GM23248 (cell line): Measurements from ENCODE around the gene SMIM44. TPM values are rescaled to one million over a fixed set of nuclear protein-coding genes. Genes with fewer than 3 reads are reported as not detected.

Source experiments
- DNase-seq: peaks from one replicate; pipeline ENCODE4 v3.0.0-alpha.2; 2015
- H2AFZ ChIP-seq: fragments of 200-600 bp; sonication (generic); 2 replicates; pipeline ENCODE4 v1.6.1; 2016; ENCODE audit warnings: antibody characterized with exemption
- H3F3A ChIP-seq: fragments of 200-600 bp; sonication (generic); 2 replicates; pipeline ENCODE4 v1.6.1; 2016; ENCODE audit warnings: mild to moderate bottlenecking, antibody characterized with exemption, mixed run types; ENCODE audit not compliant: insufficient read depth
- H3K27ac ChIP-seq: fragments of 200-600 bp; sonication (generic); 2 replicates; pipeline ENCODE4 v1.5.1; 2016; ENCODE audit warnings: mild to moderate bottlenecking
- H3K27me3 ChIP-seq: fragments of 200-600 bp; sonication (generic); replicated peaks from 2 replicates; pipeline ENCODE4 v1.6.1; 2016; ENCODE audit warnings: mild to moderate bottlenecking; ENCODE audit not compliant: insufficient read depth
- H3K36me3 ChIP-seq: fragments of 200-600 bp; sonication (generic); 2 replicates; pipeline ENCODE4 v1.6.1; 2016; ENCODE audit warnings: low read depth, mild to moderate bottlenecking
- H3K4me1 ChIP-seq: fragments of 200-600 bp; sonication (generic); 2 replicates; pipeline ENCODE4 v1.6.1; 2016; ENCODE audit warnings: mild to moderate bottlenecking; ENCODE audit not compliant: insufficient read depth
- H3K4me2 ChIP-seq: fragments of 200-600 bp; sonication (generic); one replicate; pipeline ENCODE4 v1.6.1; 2016; ENCODE audit warnings: mild to moderate bottlenecking; ENCODE audit not compliant: unreplicated experiment
- H3K4me3 ChIP-seq: fragments of 200-600 bp; sonication (generic); 2 replicates; pipeline ENCODE4 v1.5.1; 2016; ENCODE audit warnings: mild to moderate bottlenecking
- H3K79me2 ChIP-seq: fragments of 200-600 bp; sonication (generic); 2 replicates; pipeline ENCODE4 v1.6.1; 2016; ENCODE audit warnings: mild to moderate bottlenecking; ENCODE audit not compliant: insufficient read depth
- H3K9ac ChIP-seq: fragments of 200-600 bp; sonication (generic); 2 replicates; pipeline ENCODE4 v1.6.1; 2016; ENCODE audit warnings: mild to moderate bottlenecking
- H3K9me2 ChIP-seq: fragments of 200-600 bp; sonication (generic); 2 replicates; pipeline ENCODE4 v1.6.1; 2016; ENCODE audit warnings: mixed run types, mild to moderate bottlenecking, moderate library complexity; ENCODE audit not compliant: insufficient read depth
- H3K9me3 ChIP-seq: fragments of 200-600 bp; sonication (generic); one replicate; pipeline ENCODE4 v1.6.1; 2017; ENCODE audit warnings: low read depth
- H4K20me1 ChIP-seq: fragments of 200-600 bp; sonication (generic); 2 replicates; pipeline ENCODE4 v1.6.0; 2016; ENCODE audit not compliant: insufficient read depth
- EZH2 ChIP-seq: fragments of 200-600 bp; sonication (generic); IDR thresholded peaks from 2 replicates; pipeline ENCODE4 v1.6.1; 2018; ENCODE audit warnings: antibody characterized with exemption, mild to moderate bottlenecking; ENCODE audit not compliant: insufficient read depth, poor library complexity, severe bottlenecking
- EZH2phosphoT487 ChIP-seq: fragments of 200-600 bp; sonication (generic); IDR thresholded peaks from 2 replicates; pipeline ENCODE4 v1.6.1; 2018; ENCODE audit warnings: antibody characterized with exemption, moderate library complexity, mild to moderate bottlenecking, low read depth; ENCODE audit not compliant: insufficient read depth
- WGBS, 2 experiments: methylation state at CpG; one replicate each; pipeline ENCODE4 v1.1.6; 2015 to 2017; ENCODE audit warnings: low lambda C conversion rate in 2 of 2, low coverage in 1 of 2; ENCODE audit errors: missing lambda C conversion rate in 2 of 2; 5-methylcytosine and 5-hydroxymethylcytosine counted together
- in situ Hi-C: fragments of 300-500 bp; cut with MboI; formaldehyde crosslinking; loops from 2 replicates; pipeline ENCODE4 v1.15.0; 2020
- polyA plus RNA-seq: library from polyadenylated mRNA; unstranded; fragments of >200 nt; fragmentation: Nextera tagmentation; extraction: Ambion mirVana; gene quantifications from 2 replicates; pipeline ENCODE4 v1.2.1, GENCODE V29; 2016
- total RNA-seq: library from RNA; depleted of rRNA; stranded (reverse); fragments of >200 nt; shearing (Covaris generic); gene quantifications from 2 replicates; pipeline ENCODE4 v1.2.3, GENCODE V29; 2014

Gene SMIM44
- total and polyA plus RNA-seq, 2 experiments from 2014 or later = not detected

- Histone ChIP-seq H3K36me3 (peaks cover 20% of the 10 kb centered on the region), H3K9ac (peak overlapping the region; percentile 51), H3K27me3 (no peaks in the 10 kb centered on the region), H3K79me2 (peaks cover 47% of the 10 kb centered on the region), H3F3A (peaks cover 20% of the 10 kb centered on the region; the same call in 1 of the 2 replicates), H3K9me3 (no peaks in the 10 kb centered on the region), H3K27ac (peak overlapping the region; percentile 84), H3K4me3 (no peak overlapping the region), H2AFZ (no peak overlapping the region), H3K9me2 (no peaks in the 10 kb centered on the region), H3K4me2 (no peak overlapping the region), H4K20me1 (no peaks in the 10 kb centered on the region), H3K4me1 (peaks cover 28% of the 10 kb centered on the region)
- in situ Hi-C loops = no loop called here
- TF ChIP-seq EZH2phosphoT487 (no peak), EZH2 (no peak)
- WGBS, 2 experiments = 51 to 52% methylated on average over 13 to 15 of the region's 15 CpGs
- no peak for DNase-seq
Measured at GRCh38 chr19:3459965-3460582, 23.2 kb downstream of the SMIM44 start.

GRCh38 chr19:3459089-3459881 is 24.0 kb downstream of the SMIM44 start:
- Histone ChIP-seq H3K27ac (peak overlapping the region; percentile 84), H3K4me2 (peak overlapping the region; percentile 47)
- in situ Hi-C loops = no loop called here

GRCh38 chr19:3458229-3459088 is 24.8 kb downstream of the SMIM44 start:
- H3K79me2 ChIP-seq = peaks cover 63% of the 10 kb centered on the region
- peaks cover 28% of the 10 kb centered on the region for H3K4me1 ChIP-seq
- H3K4me3 ChIP-seq = no peak overlapping the region
- H3K9me2 ChIP-seq = no peaks in the 10 kb centered on the region
- H3K36me3 ChIP-seq = peaks cover 25% of the 10 kb centered on the region
- no peaks in the 10 kb centered on the region for H3K9me3 ChIP-seq
- H2AFZ ChIP-seq = no peak overlapping the region
- H4K20me1 ChIP-seq = no peaks in the 10 kb centered on the region
- H3K27ac ChIP-seq = peak overlapping the region; percentile 84
- H3K27me3 ChIP-seq = no peaks in the 10 kb centered on the region
- peak overlapping the region; percentile 44 for H3K9ac ChIP-seq
- no peak overlapping the region for H3K4me2 ChIP-seq
- in situ Hi-C loops = no loop called here
- 41 to 51% methylated on average over 16 to 18 of the region's 19 CpGs for WGBS, 2 experiments
- no peak for TF ChIP-seq EZH2phosphoT487
- no peak for TF ChIP-seq EZH2
- peak; percentile 39 for DNase-seq
- H3F3A ChIP-seq = peaks cover 20% of the 10 kb centered on the region; the same call in 1 of the 2 replicates

More at GRCh38 chr19:3459089-3459881, 24.0 kb downstream of the SMIM44 start:
- Histone ChIP-seq H3K9ac (peak overlapping the region; percentile 51), H3K36me3 (peaks cover 25% of the 10 kb centered on the region), H3K27me3 (no peaks in the 10 kb centered on the region), H2AFZ (no peak overlapping the region), H3K4me3 (no peak overlapping the region), H3K4me1 (peaks cover 28% of the 10 kb centered on the region), H4K20me1 (no peaks in the 10 kb centered on the region), H3K9me3 (no peaks in the 10 kb centered on the region), H3K9me2 (no peaks in the 10 kb centered on the region), H3F3A (peaks cover 20% of the 10 kb centered on the region; the same call in 1 of the 2 replicates), H3K79me2 (peaks cover 55% of the 10 kb centered on the region)
- no peak for TF ChIP-seq EZH2phosphoT487
- TF ChIP-seq EZH2 = no peak
- DNase-seq = peak; percentile 94
- 5 to 19% methylated on average over 10 to 26 of the region's 26 CpGs for WGBS, 2 experiments
